ENCODE measurements around the gene CEP63. TPM values are rescaled to one million over a fixed set of nuclear protein-coding genes. Genes with fewer than 3 reads are reported as not detected.

CEP63 gene
- total RNA-seq, 1 donor: 13.8 TPM

DNA sequence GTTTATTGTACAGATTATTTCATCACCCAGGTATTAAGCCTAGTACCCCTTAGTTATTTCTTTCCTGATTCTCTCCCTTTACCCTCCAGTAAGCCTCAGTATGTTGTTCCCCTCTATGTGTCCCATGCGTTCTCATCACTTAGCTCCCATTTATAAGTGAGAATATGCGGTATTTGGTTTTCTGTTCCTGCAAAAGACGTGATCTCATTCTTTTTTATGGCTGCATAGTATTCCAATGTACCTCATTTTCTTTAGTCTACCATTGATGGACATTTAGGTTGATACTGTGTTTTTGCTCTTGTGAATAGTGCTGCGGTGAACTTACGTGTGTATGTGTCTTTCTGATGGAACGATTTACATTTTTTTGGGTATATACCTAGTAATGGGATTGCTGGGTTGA, 36.7 kb downstream of the CEP63 start:
- H3K4me3 ChIP-seq (ENCODE audit: low read depth, low read length): no peak overlapping the region
- no peak for DNase-seq (ENCODE audit: low read depth)
- TF ChIP-seq, protein P1, sequence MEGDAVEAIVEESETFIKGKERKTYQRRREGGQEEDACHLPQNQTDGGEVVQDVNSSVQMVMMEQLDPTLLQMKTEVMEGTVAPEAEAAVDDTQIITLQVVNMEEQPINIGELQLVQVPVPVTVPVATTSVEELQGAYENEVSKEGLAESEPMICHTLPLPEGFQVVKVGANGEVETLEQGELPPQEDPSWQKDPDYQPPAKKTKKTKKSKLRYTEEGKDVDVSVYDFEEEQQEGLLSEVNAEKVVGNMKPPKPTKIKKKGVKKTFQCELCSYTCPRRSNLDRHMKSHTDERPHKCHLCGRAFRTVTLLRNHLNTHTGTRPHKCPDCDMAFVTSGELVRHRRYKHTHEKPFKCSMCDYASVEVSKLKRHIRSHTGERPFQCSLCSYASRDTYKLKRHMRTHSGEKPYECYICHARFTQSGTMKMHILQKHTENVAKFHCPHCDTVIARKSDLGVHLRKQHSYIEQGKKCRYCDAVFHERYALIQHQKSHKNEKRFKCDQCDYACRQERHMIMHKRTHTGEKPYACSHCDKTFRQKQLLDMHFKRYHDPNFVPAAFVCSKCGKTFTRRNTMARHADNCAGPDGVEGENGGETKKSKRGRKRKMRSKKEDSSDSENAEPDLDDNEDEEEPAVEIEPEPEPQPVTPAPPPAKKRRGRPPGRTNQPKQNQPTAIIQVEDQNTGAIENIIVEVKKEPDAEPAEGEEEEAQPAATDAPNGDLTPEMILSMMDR (IDR thresholded peaks at IDR 0.05; ENCODE audit: insufficient read depth, low read depth, low read length): no peak

DNA sequence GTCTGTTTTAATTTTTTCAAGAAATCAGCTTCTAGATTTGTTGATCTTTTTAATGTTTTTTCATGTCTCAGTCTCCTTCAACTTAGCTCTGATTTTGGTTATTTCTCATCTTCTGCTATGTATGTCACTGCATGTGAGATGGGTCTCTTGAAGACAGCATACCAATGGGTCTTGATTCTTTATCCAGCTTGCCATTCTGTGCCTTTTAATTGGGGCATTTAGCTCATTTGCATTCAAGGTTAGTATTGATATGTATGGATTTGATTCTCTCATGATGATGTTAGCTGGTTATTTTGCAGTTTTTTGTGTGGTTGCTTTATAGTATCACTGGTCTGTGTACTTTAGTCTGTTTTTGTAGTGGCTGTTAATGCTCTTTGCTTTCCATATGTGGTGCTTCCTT, 39.4 kb downstream of the CEP63 start:
- no peak overlapping the region for H3K4me3 ChIP-seq (ENCODE audit: low read depth, low read length)
- no peak for DNase-seq (ENCODE audit: low read depth)
- TF ChIP-seq, protein P1 (IDR thresholded peaks at IDR 0.05; ENCODE audit: insufficient read depth, low read depth, low read length): no peak

DNA sequence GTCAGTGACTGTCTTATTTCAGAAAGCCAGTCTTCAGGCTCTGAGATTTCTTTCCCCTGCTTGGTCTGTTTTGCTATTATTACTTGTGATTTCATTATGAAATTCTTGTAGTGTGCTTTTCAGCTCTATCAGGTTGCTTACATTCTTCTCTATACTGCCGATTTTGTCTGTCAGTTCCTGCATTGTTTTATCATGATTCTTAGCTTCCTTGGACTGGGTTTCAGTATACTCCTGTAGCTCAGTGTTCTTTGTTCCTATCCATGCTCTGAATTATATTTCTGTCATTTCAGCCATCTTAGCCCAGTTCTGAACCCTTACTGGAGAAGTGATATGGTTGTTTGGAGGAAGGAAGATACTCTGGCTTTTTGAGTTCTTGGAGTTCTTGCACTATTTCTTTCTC, 40.5 kb downstream of the CEP63 start:
- no peak overlapping the region for H3K4me3 ChIP-seq (ENCODE audit: low read depth, low read length)
- peak; percentile 40 for DNase-seq (ENCODE audit: low read depth)
- TF ChIP-seq, protein P1 (IDR thresholded peaks at IDR 0.05; ENCODE audit: insufficient read depth, low read depth, low read length): no peak

DNA sequence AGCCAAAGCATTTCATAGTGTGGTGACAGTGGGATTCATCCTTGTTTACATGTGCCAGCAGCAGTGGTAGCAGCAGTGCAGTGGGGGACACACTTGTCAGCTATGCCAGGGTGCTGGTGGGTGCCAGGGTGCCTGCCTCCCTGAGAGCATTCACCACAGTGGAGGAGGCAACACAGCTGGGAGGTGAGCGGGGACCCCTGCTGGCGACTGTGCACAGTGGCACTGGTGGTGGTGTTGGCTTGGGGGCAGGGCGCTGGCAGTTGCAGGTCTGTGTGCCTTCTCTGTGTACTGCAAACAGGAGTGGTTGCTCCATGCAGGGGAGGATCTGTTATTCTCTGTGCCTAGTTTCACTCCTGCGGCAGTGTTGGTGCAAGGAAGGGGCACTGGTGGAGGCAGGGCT, 41.2 kb downstream of the CEP63 start:
- no peak for DNase-seq (ENCODE audit: low read depth)
- no peak overlapping the region for H3K4me3 ChIP-seq (ENCODE audit: low read depth, low read length)
- TF ChIP-seq, protein P1 (IDR thresholded peaks at IDR 0.05; ENCODE audit: insufficient read depth, low read depth, low read length): peak; percentile 51

DNA sequence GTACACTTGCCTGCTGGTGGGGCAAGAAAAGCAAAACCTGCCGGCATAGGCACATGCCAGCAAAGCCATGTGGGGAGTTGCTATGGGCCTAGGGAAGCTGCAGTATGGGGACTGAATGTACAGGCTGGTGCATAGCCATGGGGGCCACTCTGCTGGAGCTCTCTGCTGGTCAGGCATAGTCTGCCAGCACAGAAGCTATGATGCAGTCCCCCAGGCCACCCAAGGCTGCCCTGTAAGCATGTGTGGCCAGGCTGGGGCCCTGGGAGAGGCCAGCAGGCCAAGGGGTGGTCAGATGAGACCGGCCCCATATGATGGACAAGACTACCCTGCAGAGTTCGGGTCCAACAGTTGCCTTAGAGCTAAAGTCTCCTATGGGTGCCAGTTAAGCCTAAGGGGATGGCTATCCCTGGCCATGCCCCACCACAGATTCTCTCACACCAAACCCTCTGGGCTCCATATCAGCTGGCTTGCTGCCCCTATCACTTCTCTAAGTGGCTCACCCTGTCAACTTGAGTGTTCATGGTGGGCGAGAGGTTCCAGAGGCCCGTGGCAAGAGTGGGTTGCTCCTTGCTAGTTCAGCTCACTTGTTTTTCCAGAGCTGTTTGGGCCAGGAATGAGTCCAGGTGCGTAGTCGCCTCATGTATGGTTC, 41.8 kb downstream of the CEP63 start:
- TF ChIP-seq, protein P1 (IDR thresholded peaks at IDR 0.05; ENCODE audit: insufficient read depth, low read depth, low read length): no peak
- no peak overlapping the region for H3K4me3 ChIP-seq (ENCODE audit: low read depth, low read length)
- DNase-seq (ENCODE audit: low read depth): no peak

DNA sequence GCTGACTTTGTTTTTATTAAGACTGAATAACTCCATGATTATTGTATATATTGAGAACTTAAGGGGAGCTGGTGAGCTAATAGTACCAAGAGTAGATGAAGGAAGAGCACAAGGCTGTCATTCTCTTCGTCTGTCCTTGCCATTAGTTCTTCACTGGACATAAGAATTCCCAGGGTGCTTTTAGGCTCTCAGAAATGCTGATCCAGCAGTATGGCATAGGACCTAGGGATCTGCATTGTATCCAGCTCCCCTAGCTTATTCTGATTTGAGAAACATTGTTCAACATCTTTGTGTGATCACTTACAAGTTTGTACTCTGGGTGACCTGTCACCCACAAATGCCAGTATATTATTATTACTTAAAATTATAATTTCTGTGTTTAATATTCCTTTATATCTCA, 47.6 kb downstream of the CEP63 start:
- TF ChIP-seq, protein P1 (IDR thresholded peaks at IDR 0.05; ENCODE audit: insufficient read depth, low read depth, low read length): no peak
- no peak for DNase-seq (ENCODE audit: low read depth)
- H3K4me3 ChIP-seq (ENCODE audit: low read depth, low read length): no peak overlapping the region

Data from fibroblast of villous mesenchyme (primary cell).